Lower lobe of right lung (tissue), 2 donors: ENCODE measurements around the gene CACNG7. TPM values are rescaled to one million over a fixed set of nuclear protein-coding genes. Genes with fewer than 3 reads are reported as not detected.
A peak's percentile ranks its signal among the peaks of the same experiment; 100 is the strongest.

Experiments
- ATAC-seq, 2 donors: fragments of 200-7000 bp; cut with Tn5 transposase; one replicate each; pipeline ENCODE4 v1.9.1; 2020 to 2022; ENCODE audit warnings: mild to moderate bottlenecking in 2 of 2, moderate library complexity in 2 of 2
- DNase-seq: peaks from one replicate; pipeline ENCODE4 v3.0.0-alpha.2; 2020
- H3K27ac ChIP-seq: fragments of 200-600 bp; one replicate; pipeline ENCODE4 v1.8.0; 2022
- H3K27me3 ChIP-seq: fragments of 200-600 bp; one replicate; pipeline ENCODE4 v1.8.0; 2022; ENCODE audit warnings: low read depth
- H3K36me3 ChIP-seq: fragments of 200-600 bp; one replicate; pipeline ENCODE4 v1.8.0; 2022; ENCODE audit warnings: mild to moderate bottlenecking
- H3K4me1 ChIP-seq: fragments of 200-600 bp; one replicate; pipeline ENCODE4 v1.8.0; 2022
- H3K4me3 ChIP-seq: fragments of 200-600 bp; one replicate; pipeline ENCODE4 v1.8.0; 2022; ENCODE audit warnings: mild to moderate bottlenecking
- H3K9me3 ChIP-seq: fragments of 200-600 bp; one replicate; pipeline ENCODE4 v1.8.0; 2022
- CTCF ChIP-seq: fragments of 200-600 bp; IDR thresholded peaks from one replicate; pipeline ENCODE4 v1.8.0; 2022; ENCODE audit warnings: antibody characterized with exemption, mild to moderate bottlenecking
- intact Hi-C: fragments of 100-400 bp; cut with DNase I; formaldehyde crosslinking; loops from one replicate; pipeline ENCODE4 v1.11.0; 2022
- total RNA-seq: library from RNA; stranded (reverse); fragmentation: NEBNext Ultra II Directional; extraction: Animal tissue kit (Norgen Biotek cat#: 25700); gene quantifications from one replicate; pipeline ENCODE4 v1.2.1, GENCODE V29; 2021
- donor health status: DM: no; HTN: yes; CAD: no; lungs with severe emphysema.

CACNG7 gene
- total RNA-seq, 1 donor from 2014 or later, result not detected

- Histone ChIP-seq H3K27me3 (peaks cover 41% of the 10 kb centered on the region), H3K4me3 (no peak overlapping the region), H3K9me3 (no peaks in the 10 kb centered on the region), H3K36me3 (no peaks in the 10 kb centered on the region), H3K27ac (no peak overlapping the region), H3K4me1 (peaks cover 15% of the 10 kb centered on the region)
- DNase-seq (no peak), ATAC-seq (no peak)
- TF ChIP-seq CTCF, result no peak
- intact Hi-C loops, result no loop called here
Measured at GRCh38 chr19:53885036-53885435, 24.0 kb upstream of the CACNG7 start.

- Histone ChIP-seq H3K27ac (no peak overlapping the region), H3K9me3 (no peaks in the 10 kb centered on the region), H3K27me3 (peaks cover 44% of the 10 kb centered on the region), H3K4me1 (no peaks in the 10 kb centered on the region), H3K36me3 (no peaks in the 10 kb centered on the region), H3K4me3 (no peak overlapping the region)
- ATAC-seq (no peak), DNase-seq (no peak)
- intact Hi-C loops, result no loop called here
- no peak for TF ChIP-seq CTCF
Measured at GRCh38 chr19:53892301-53892980, 16.6 kb upstream of the CACNG7 start.

- Histone ChIP-seq H3K4me3 (no peak overlapping the region), H3K4me1 (no peaks in the 10 kb centered on the region), H3K36me3 (no peaks in the 10 kb centered on the region), H3K27ac (no peak overlapping the region), H3K27me3 (peaks cover 49% of the 10 kb centered on the region), H3K9me3 (no peaks in the 10 kb centered on the region)
- no peak for TF ChIP-seq CTCF
- ATAC-seq (peak in 1 of 2 donors; percentile 5), DNase-seq (no peak)
- intact Hi-C loops, result no loop called here
Measured at GRCh38 chr19:53892981-53893325, 16.1 kb upstream of the CACNG7 start.

- peaks cover 64% of the 10 kb centered on the region for H3K27me3 ChIP-seq
- no peaks in the 10 kb centered on the region for H3K36me3 ChIP-seq
- DNase-seq, result no peak
- no peaks in the 10 kb centered on the region for H3K4me1 ChIP-seq
- H3K4me3 ChIP-seq, result no peak overlapping the region
- no peaks in the 10 kb centered on the region for H3K9me3 ChIP-seq
- H3K27ac ChIP-seq, result no peak overlapping the region
- intact Hi-C loops, result no loop called here
- ATAC-seq, result no peak
- TF ChIP-seq CTCF, result no peak
Measured at GRCh38 chr19:53894707-53895106, 14.4 kb upstream of the CACNG7 start.

GRCh38 chr19:53896682-53897081, 12.4 kb upstream of the CACNG7 start:
- Histone ChIP-seq H3K4me3 (no peak overlapping the region), H3K36me3 (no peaks in the 10 kb centered on the region), H3K9me3 (no peaks in the 10 kb centered on the region), H3K27ac (no peak overlapping the region), H3K4me1 (no peaks in the 10 kb centered on the region), H3K27me3 (peaks cover 69% of the 10 kb centered on the region)
- no peak for TF ChIP-seq CTCF
- no peak for DNase-seq
- intact Hi-C loops, result no loop called here
- no peak for ATAC-seq

GRCh38 chr19:53897459-53897858, 11.6 kb upstream of the CACNG7 start:
- no peak for TF ChIP-seq CTCF

More at GRCh38 chr19:53897459-53897858, 11.6 kb upstream of the CACNG7 start:
- Histone ChIP-seq H3K36me3 (no peaks in the 10 kb centered on the region), H3K4me3 (no peak overlapping the region), H3K4me1 (no peaks in the 10 kb centered on the region), H3K27ac (no peak overlapping the region), H3K9me3 (no peaks in the 10 kb centered on the region), H3K27me3 (peaks cover 74% of the 10 kb centered on the region)
- no peak for ATAC-seq
- no peak for DNase-seq
- intact Hi-C loops, result no loop called here
